Caco-2 (cell line): ENCODE results near the gene HSFX2. TPM values are rescaled to one million over a fixed set of nuclear protein-coding genes. Genes with fewer than 3 reads are reported as not detected.
"Not testable (repeated sequence)": the region's sequence is repeated elsewhere in the genome, so short reads cannot be mapped to it uniquely, and the experiment has no call there.

Experiments used
- BruUV-seq: library from RNA; stranded (reverse); fragments of 400-500 nt; replicated peaks from 2 replicates; lab custom pipeline; 2021; lab: Mats Ljungman, UMichigan
- CTCF ChIA-PET: fragments of 300-600 bp; sonication (Branson Sonifier 250); formaldehyde crosslinking; loops from one replicate; lab custom pipeline; 2022; ENCODE audit warnings: antibody characterized with exemption; lab: Charles Lee
- POLR2A ChIA-PET: fragments of 300-600 bp; sonication (Branson Sonifier 250); formaldehyde crosslinking; loops from one replicate; lab custom pipeline; 2022; ENCODE audit warnings: antibody characterized with exemption; lab: Charles Lee
- DNase-seq, 2 experiments: peaks; one replicate each; pipeline versions ENCODE4 v3.0.0 to v3.0.0-alpha.2; 2020 to 2022
- H3K27me3 ChIP-seq: replicated peaks from 2 replicates; pipeline ENCODE4 v1.6.0; 2011; ENCODE audit warnings: low read length; ENCODE audit not compliant: control insufficient read depth, insufficient read depth
- H3K36me3 ChIP-seq: 2 replicates; pipeline ENCODE4 v1.5.1; 2011; ENCODE audit warnings: low read length; ENCODE audit not compliant: control insufficient read depth, insufficient read depth
- H3K4me1 ChIP-seq: fragments of 250-450 bp; sonication (Bioruptor Pico); 2 replicates; pipeline ENCODE4 v1.5.1; 2020; ENCODE audit warnings: mild to moderate bottlenecking
- H3K4me3 ChIP-seq: 2 replicates; pipeline ENCODE4 v1.5.1; 2011; ENCODE audit warnings: low read depth, mild to moderate bottlenecking, control low read depth, low read length
- H3K9me3 ChIP-seq: fragments of 250-450 bp; sonication (Bioruptor Pico); 2 replicates; pipeline ENCODE4 v1.5.1; 2020; ENCODE audit warnings: mild to moderate bottlenecking, moderate library complexity
- H3K27ac Mint-ChIP-seq: one replicate; pipeline ENCODE4 v1.8.0; 2022; ENCODE audit warnings: mixed read lengths; ENCODE audit not compliant: unreplicated experiment
- H3K27me3 Mint-ChIP-seq: one replicate; pipeline ENCODE4 v1.8.0; 2022; ENCODE audit warnings: mixed read lengths; ENCODE audit not compliant: insufficient read depth, unreplicated experiment
- H3K36me3 Mint-ChIP-seq: one replicate; pipeline ENCODE4 v1.8.0; 2022; ENCODE audit warnings: mild to moderate bottlenecking, mixed read lengths; ENCODE audit not compliant: insufficient read depth, unreplicated experiment
- H3K4me1 Mint-ChIP-seq: one replicate; pipeline ENCODE4 v1.8.0; 2022; ENCODE audit warnings: low read depth, mixed read lengths; ENCODE audit not compliant: unreplicated experiment
- H3K4me3 Mint-ChIP-seq: one replicate; pipeline ENCODE4 v1.8.0; 2022; ENCODE audit warnings: mild to moderate bottlenecking, moderate library complexity, mixed read lengths; ENCODE audit not compliant: unreplicated experiment
- H3K9me3 Mint-ChIP-seq: one replicate; pipeline ENCODE4 v1.8.0; 2022; ENCODE audit warnings: mixed read lengths; ENCODE audit not compliant: unreplicated experiment
- intact Hi-C: fragments of 100-400 bp; cut with micrococcal nuclease; formaldehyde crosslinking; loops from one replicate; pipeline ENCODE4 v1.10.0; 2022; ENCODE audit not compliant: unreplicated experiment
- total RNA-seq: library from RNA; stranded (reverse); gene quantifications from 2 replicates; pipeline ENCODE4 v1.2.3, GENCODE V29; 2022

HSFX2 gene
- total RNA-seq, 1 experiment from 2014 or later, result 0.23 TPM

DNA sequence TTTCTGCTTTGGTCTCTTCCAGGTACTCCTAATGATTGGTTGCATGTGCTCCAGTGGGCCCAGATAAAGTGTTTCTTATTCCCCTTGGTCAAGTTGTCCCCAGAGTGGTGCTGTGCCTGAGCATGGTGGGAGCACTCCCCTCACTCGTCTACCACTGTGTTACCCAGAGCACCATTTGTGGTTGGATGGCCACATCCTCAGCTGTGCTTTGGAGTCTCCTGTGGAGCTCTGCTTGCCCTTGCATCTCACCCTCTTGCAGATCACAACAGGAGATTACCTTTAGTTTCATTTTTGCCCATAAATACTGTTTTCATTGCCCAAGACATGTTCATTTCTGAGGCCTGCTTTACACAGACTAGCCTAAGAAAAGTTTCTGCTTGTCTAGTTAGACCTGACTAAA is 44.7 kb downstream of the HSFX2 start:
- H3K9me3 Mint-ChIP-seq, H3K27me3 Mint-ChIP-seq, H3K4me1 ChIP-seq, H3K9me3 ChIP-seq, H3K27ac Mint-ChIP-seq, H3K27me3 ChIP-seq, CTCF ChIA-PET, H3K4me3 ChIP-seq, intact Hi-C loops, H3K4me1 Mint-ChIP-seq, POLR2A ChIA-PET, DNase-seq, BruUV-seq, H3K36me3 ChIP-seq, H3K36me3 Mint-ChIP-seq, H3K4me3 Mint-ChIP-seq: not testable (repeated sequence)

DNA sequence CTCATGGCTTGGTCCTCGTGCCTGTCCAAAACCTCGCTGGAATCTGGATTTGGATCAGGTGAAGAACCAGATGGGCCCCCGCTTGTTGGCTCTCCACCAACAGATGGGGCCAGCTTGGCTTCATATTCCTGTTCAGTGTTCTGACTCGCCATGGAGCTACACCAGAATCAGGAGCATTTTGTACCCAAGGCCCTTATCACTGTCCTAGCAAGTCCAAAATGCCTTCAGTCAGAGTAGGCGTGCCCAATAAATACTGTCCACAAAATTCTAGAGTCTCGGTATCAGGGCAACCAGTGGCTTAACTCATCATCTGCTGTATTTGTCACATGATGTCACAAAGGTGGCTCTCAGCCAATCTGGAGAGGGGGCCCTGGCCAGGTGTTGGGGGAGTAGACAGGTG is 45.4 kb downstream of the HSFX2 start, which contains the start of gene HSFX3:
Gene HSFX3, minus strand, starts transcription at position 224 of the 400 bp plus-strand sequence. Its CDS starts 72 bp downstream, at position 152.
- H3K27me3 Mint-ChIP-seq, H3K4me1 ChIP-seq, H3K9me3 ChIP-seq, H3K4me3 ChIP-seq, H3K27me3 ChIP-seq, H3K36me3 Mint-ChIP-seq, CTCF ChIA-PET, H3K4me3 Mint-ChIP-seq, H3K27ac Mint-ChIP-seq, H3K9me3 Mint-ChIP-seq, BruUV-seq, DNase-seq, POLR2A ChIA-PET, intact Hi-C loops, H3K4me1 Mint-ChIP-seq, H3K36me3 ChIP-seq: not testable (repeated sequence)

DNA sequence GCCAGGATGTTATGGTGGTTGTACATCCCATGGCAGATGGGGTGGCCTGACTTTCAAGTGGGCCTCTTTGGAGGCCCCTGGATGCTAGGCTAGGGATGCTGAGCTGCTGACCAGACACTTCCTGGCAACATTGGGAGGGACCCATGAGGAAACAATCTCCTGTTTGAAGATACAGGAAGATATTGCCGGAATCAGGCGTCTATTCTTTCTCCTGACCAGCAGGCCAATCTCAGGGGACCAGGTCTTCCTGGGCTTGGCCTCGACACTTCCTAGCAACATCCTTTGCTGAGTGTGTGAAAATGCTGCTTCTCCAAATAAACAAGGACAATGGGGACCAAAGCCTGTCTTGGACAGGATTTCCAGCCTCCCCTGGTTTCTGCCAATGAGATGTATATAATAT is 47.3 kb downstream of the HSFX2 start:
- intact Hi-C loops, CTCF ChIA-PET, POLR2A ChIA-PET: not testable (repeated sequence)

DNA sequence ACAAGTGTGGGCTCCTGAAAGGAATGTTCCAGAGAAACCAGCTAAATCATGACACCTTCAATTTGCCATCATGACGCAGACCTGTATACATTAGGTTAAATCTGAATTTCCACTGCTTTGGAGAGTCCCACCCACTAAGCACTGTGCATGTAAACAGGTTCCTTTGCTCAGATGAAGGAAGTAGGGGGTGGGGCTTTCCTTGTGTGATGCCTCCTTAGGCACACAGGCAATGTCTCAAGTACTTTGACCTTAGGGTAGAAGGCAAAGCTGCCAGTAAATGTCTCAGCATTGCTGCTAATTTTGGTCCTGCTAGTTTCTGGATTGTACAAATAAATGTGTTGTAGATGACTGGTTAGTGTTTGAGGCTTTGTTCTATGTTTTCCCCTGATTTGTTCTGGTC is 48.2 kb downstream of the HSFX2 start:
- H3K36me3 Mint-ChIP-seq, H3K4me1 ChIP-seq, POLR2A ChIA-PET, H3K27ac Mint-ChIP-seq, H3K4me3 ChIP-seq, H3K9me3 ChIP-seq, H3K4me1 Mint-ChIP-seq, H3K9me3 Mint-ChIP-seq, H3K27me3 Mint-ChIP-seq, CTCF ChIA-PET, intact Hi-C loops, DNase-seq, BruUV-seq, H3K36me3 ChIP-seq, H3K4me3 Mint-ChIP-seq, H3K27me3 ChIP-seq: not testable (repeated sequence)

More for the DNA sequence above, 47.3 kb downstream of the HSFX2 start:
- H3K4me1 Mint-ChIP-seq, H3K9me3 Mint-ChIP-seq, H3K27me3 Mint-ChIP-seq, DNase-seq, H3K27ac Mint-ChIP-seq, H3K36me3 Mint-ChIP-seq, H3K4me3 Mint-ChIP-seq, H3K4me1 ChIP-seq, H3K36me3 ChIP-seq, BruUV-seq, H3K4me3 ChIP-seq, H3K27me3 ChIP-seq, H3K9me3 ChIP-seq: not testable (repeated sequence)

DNA sequence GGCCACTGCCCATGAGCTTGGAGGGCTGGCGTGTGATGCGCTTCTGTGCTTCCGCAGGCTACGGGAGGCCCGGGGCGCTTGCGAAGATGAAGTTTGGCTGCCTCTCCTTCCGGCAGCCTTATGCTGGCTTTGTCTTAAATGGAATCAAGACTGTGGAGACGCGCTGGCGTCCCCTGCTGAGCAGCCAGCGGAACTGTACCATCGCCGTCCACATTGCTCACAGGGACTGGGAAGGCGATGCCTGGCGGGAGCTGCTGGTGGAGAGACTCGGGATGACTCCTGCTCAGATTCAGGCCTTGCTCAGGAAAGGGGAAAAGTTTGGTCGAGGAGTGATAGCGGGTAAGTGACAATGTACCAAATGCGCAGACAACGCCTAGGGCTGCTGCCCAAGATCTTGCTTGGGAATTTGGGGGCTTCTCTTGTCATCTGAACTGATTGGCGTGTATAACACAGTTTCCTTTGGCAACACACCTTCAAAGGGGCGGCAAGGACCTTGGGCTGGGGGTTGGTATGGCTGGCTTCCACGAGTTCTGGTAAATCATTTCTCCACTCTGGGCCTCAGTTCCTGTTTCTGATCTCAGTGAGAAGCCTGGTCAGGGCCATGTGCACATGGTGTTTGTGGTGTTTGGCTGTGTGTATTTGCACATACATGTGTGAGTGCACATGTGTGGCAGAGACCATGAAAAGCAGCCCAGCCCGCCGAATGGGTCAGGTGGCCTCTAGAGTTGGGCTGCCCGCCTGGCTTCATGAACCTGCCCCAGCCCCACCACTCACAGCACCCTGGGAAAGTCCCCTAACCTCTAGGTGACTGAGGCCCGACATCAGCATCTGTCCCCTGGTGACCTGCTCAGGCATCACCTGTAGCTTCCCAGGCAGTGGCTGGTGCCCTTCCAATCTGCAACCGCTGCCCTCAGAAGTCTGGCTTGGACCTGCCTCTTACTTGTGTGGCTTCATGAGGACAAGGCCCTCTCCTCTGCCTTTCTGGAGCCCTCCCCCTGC is 49.3 kb downstream of the HSFX2 start:
- H3K27me3 Mint-ChIP-seq, H3K9me3 ChIP-seq, intact Hi-C loops, BruUV-seq, H3K9me3 Mint-ChIP-seq, H3K27me3 ChIP-seq, H3K27ac Mint-ChIP-seq, H3K36me3 ChIP-seq, H3K4me1 ChIP-seq, H3K4me1 Mint-ChIP-seq, H3K36me3 Mint-ChIP-seq, H3K4me3 ChIP-seq, CTCF ChIA-PET, H3K4me3 Mint-ChIP-seq, POLR2A ChIA-PET: not testable (repeated sequence)
- peak in 1 of 2 experiments; percentile 24 for DNase-seq

Other genes with a start within 250 kb of the HSFX2 start
- gene IDS, start 90.0 kb downstream of the HSFX2 start, total RNA-seq, result 35.1 and 37.8 TPM in 2 replicates
- 7.1 and 10.2 TPM in 2 replicates for gene EOLA1, start 54.3 kb downstream of the HSFX2 start, total RNA-seq
- gene HSFX3, start 45.4 kb downstream of the HSFX2 start, total RNA-seq, result not detected in 2 replicates
- gene MAGEA9B, start 7.9 kb downstream of the HSFX2 start, total RNA-seq, result not detected in 2 replicates
- gene TMEM185A, start 36.5 kb upstream of the HSFX2 start, total RNA-seq, result 14.2 and 17.1 TPM in 2 replicates
- 0.14 TPM in 1 of 2 replicates, not detected in the other for gene MAGEA11, start 116.7 kb upstream of the HSFX2 start, total RNA-seq
- gene HSFX1, start 178.8 kb upstream of the HSFX2 start, total RNA-seq, result 0.23 and 0.37 TPM in 2 replicates
- not detected in 2 replicates for gene MAGEA9, start 186.6 kb upstream of the HSFX2 start, total RNA-seq